C4-2B (cell line): Measurements from ENCODE around the gene FXR2.

Experiments
- ZFX ChIP-seq: fragments of 450-650 bp; IDR thresholded peaks from 2 replicates; pipeline ENCODE4 v1.6.1; 2017
- TF ChIP-seq, protein P1 (sequence below): fragments of 450-650 bp; conservative IDR thresholded peaks from 2 replicates; pipeline ENCODE4 v1.5.1; 2017; ENCODE audit warnings: mild to moderate bottlenecking

DNA sequence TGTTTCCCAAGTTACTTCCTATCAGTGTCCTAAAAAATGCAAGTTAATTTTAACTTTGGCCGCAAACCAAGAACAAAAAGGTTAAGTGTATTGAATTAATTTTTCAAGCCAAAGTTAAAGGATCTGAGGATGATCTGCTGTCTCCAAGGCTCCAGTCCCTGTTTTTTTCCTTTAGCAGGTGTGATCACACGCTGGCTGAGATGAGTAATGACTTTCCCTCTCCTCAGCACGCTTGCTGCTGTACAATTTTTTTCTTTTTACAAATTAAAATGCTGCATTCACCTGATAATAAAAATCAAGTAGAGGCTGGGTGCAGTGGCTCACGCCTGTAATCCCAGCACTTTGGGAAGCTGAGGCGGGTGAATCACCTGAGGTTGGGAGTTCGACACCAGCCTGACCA, 69.8 kb downstream of the FXR2 start:
- TF ChIP-seq, protein P1, sequence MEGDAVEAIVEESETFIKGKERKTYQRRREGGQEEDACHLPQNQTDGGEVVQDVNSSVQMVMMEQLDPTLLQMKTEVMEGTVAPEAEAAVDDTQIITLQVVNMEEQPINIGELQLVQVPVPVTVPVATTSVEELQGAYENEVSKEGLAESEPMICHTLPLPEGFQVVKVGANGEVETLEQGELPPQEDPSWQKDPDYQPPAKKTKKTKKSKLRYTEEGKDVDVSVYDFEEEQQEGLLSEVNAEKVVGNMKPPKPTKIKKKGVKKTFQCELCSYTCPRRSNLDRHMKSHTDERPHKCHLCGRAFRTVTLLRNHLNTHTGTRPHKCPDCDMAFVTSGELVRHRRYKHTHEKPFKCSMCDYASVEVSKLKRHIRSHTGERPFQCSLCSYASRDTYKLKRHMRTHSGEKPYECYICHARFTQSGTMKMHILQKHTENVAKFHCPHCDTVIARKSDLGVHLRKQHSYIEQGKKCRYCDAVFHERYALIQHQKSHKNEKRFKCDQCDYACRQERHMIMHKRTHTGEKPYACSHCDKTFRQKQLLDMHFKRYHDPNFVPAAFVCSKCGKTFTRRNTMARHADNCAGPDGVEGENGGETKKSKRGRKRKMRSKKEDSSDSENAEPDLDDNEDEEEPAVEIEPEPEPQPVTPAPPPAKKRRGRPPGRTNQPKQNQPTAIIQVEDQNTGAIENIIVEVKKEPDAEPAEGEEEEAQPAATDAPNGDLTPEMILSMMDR: no peak
- TF ChIP-seq ZFX: no peak
